GM19099 (cell line): ENCODE measurements around the gene CEBPE.

ENCODE experiments used
- POLR2A ChIP-seq: IDR thresholded peaks from 3 replicates; pipeline ENCODE4 v1.6.1; 2011; ENCODE audit warnings: low read depth; ENCODE audit not compliant: insufficient read length; ENCODE audit errors: extremely low read depth

CEBPE gene

DNA sequence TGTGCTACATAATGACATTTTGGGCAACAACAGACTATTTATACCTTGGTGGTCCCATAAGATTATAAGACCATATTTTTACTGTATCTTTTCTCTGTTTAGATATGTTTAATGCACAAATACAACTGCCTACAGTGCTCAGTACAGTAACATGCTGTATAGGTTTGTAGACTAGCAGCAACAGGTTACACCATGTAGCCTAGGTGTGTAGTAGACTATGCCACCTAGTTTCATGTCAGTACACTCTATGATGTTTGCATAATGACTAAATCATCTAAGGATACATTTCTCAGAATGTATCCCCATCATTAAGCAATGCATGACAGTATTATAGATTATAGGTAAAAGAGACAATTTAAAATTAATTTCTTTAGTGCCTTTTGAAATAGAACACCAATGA, 30.7 kb upstream of the CEBPE start:
- no peak for TF ChIP-seq POLR2A

DNA sequence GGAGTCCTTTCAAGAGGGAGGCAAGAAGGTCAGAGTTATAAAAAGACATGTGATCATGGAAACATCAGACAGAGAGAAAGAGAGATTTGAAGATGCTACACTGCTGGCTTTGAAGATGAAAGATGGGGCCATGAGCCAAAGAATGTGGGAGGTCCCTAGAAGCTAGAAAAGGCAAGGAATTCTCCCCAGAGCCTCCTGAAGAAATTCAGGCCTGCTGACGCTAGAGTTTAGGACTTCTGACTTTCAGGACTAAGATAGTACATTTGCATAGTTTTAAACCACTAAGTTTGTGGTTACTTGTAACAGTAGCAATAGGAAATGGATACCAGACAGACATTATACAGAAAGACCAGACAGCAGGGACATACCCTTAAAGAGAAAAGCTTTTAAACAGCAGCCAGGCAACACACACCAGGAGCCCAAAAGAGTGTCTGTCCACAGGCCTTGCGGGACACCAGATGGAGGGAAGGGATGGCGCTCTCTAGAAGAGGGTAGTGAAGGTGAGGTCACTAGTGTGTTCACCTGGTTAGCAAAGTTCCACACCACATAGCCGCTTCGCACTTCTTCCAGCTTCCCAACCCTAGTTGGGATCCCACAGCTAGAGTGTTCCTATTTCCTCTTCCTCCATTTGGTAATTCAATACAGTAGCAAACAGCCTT, 29.7 kb upstream of the CEBPE start:
- TF ChIP-seq POLR2A = no peak

DNA sequence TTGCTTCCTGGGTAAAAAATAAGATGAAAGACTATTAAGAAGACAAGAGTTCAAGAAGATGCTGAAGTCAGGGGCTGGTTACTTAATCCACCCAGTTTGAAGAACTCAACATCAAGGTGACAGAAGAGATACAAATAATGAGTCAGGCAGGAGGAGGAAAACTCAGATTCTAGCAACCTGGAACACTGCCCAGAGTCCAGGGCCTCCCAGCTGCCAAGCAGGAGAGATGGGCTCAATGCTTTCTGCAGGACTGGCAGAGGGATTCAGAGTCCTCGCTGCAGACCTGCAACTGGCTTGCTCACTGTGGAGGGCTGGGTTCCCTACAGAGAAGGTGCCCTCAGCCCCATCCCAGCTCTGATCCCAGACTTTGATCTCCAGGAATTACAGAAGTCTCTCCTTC, 28.6 kb upstream of the CEBPE start:
- TF ChIP-seq POLR2A = no peak

DNA sequence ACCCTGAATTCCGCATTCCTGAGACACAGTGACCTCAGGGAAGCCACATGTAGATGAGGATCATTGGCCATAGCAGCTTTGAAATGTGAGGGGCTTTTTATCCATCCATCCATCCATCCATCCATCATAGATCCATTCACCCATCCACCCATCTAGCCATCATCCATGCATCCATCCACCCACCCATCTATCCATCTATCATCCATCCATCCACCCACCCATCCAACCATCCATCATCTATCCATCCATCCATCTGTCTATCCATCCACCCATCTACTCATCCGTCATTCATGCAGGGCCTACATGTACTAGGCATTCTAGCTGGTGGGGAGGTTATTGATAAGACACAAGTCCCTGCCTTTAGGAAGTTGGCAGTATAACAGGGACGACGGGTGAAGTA, 27.9 kb upstream of the CEBPE start:
- TF ChIP-seq POLR2A = no peak

DNA sequence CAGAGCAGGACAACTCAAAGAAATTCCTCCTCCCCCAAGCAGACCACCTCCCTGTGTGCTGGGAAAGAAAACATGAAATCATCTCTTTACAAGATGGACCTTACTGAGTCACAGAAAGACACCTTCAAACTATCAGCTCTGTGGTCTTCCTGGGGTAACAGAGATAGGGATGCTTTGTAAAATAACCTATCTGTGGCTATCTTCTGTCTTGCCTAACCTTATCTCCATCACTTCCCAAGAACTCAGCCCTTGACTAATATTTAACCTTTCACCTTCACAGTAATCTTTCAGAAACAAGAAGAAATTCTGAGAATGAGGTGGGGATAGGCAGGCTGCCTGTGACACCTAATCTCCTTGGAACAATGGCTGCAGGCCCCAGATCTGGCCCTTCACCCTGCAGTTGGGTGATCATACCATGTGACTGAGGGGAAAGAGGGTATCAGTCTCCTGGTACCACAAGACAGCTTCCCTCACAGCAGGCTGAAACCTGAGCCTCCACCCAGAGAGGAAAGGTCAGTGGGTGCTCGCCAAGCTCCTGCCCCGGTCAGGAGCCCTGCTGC, 27.4 kb upstream of the CEBPE start:
- no peak for TF ChIP-seq POLR2A

DNA sequence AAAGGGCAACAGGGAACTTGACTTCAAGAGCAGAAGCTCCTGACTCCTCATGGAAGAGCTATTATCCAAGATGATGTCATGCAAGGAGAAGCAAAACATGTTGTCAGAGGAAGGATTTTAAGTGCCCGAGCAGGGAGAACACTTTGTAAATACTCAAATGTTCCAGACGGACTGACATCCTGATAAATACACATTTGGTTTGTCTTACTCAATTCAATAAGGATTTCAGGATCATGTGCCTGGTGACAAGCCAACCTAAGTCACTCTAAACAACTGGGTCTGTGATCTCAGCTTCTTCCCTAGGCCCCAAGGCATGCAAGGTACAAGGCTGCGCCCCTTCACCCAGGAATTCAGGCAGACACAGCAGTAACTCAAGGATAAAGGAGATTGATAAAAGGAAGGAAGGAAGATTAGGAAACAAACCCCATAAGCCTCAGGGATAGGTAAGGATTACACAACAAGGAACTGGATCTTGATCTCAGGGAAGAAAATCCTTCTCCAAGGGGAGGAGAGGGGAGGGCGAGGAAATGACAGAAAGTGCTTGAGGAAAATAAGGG, 26.8 kb upstream of the CEBPE start:
- no peak for TF ChIP-seq POLR2A

DNA sequence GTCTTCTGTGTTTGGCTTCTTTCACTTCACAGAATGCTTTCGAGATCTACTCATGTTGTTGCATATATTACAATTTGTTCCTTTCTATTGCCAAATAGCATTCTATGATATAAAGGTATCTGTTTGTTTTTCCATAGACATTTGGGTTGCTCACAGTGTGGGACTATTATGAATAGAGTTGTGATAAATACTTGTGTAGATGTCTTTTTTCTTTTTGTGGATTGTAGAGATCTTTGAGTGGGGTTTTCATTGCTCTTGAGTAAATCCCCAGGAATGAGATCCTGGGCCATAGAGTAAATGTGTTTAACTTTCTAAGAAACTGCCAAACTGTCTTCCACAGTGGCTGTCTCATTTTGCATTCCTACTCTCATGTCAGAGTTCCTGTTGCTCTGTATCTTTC, 24.9 kb upstream of the CEBPE start:
- no peak for TF ChIP-seq POLR2A

DNA sequence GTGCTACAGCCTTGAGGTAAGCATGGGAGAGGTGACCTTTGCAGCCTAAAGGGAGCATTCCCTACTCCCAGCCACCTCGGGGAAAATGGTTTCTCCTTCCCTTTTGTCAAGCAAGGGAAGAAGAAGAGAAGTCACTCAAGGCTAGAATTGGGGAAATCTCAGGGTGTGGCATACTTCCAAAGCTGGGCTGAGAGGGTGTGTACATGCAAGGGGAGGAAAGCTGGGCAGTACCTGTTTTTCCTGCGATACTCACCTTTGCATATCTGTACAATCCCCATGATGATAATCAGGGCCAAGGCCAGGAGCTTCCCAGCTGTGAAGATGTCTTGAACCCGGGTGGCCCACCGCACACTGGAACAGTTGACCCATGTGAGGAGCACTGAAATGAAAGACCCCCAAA, 23.8 kb upstream of the CEBPE start:
- TF ChIP-seq POLR2A = no peak

DNA sequence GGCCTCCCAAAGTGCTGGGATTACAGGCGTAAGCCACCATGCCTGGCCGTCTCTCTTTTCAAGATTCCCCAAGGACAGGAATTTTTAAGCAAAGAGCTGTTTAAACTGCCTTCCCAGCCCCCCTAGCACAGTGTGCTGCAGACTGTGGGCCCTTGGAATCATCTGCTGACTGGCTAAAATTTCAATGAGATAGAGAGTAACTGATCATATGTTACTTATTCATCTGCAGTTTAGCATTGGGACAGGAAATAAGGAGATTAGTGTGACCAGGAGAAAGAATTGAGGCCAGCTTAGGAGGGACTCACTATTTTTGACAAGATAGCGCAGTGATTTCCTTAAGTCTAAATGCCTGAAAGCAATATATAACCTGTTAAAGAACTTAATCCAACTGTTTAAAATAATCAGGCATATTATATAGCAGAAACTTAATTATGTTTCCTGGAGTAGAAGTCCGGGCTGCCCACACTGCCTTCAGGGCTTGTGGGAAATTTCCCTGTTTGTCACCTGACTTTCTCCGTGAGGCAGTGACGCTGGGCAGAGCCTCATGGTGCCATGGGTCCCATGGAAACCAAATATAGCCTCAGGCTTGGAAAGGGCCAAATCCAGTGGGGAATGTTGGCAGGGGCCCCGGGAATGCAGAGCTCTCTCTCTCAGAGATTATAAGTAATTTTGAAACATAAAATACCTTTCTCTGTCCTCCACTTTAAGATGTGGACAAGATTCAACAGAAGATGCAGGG, 22.8 kb upstream of the CEBPE start:
- TF ChIP-seq POLR2A = no peak

DNA sequence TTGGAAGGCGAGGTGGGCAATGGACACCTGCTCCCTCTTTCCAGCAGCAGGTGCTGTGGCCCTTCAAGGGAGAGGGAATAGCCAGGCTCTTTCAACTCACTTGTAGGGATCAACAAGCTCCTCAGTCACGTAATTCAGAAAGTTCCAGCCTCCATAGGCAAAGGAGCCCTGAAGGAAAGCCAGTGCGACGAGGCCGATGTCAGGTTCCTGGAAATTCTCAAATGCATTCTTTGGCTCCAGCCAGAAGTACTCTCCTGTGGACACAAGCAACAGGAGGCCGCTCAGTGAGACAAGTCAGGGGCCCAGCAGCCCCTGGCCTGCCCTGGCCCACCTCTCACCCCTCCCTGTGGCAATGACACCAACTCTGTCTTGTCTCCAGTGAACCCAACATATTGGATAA, 21.3 kb upstream of the CEBPE start:
- no peak for TF ChIP-seq POLR2A

DNA sequence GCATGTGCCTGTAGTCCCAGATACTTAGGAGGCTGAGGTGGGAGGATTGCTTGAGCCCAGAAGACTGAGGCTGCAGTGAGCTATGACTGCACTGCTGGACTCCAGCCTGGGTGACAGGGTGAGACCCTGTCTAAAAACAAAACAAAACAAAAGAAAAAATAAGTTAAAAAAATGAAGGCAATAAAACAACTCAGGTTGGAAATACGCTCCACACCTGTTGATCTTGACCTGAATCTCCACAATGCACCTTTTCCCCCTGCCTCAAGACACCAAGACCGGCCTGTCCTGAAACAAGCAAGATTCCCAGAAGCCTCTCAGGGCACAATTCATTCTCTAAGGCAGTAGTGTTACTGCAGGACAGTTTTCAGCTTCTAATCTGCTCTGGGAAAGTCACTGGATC, 20.8 kb upstream of the CEBPE start:
- no peak for TF ChIP-seq POLR2A

DNA sequence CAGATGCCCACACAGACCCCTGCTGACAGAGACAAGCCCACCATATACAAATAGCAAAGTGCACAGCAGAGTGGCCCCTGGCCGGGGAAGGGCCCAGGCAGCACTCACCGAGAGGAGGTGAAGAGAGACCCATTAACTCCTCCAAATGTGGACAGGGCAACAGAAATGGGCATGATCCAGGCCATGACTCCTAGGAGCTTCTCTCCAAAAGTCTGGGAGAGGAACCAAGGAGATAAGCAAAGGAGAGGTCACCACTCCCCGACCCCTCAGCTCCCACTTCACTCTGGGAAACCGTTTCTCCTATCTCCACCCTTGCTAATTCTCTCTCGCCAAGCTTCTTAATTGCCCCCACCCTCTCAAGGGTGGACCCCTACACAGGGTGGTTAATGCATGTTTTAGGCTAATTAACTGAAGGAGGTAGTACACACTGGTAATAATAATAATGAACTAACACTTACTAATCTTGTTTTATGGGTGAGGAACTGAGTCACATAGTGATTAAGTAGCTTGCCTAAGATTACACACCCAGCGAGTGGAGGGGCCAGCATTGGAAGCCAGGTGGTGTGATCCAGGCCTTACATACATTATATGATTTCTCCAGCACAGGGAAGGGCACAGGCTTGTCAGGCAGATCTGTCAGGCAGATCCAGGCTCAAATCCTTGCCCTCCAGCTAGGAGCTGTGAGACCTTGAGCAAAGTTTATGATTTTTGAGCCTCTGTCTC, 18.9 kb upstream of the CEBPE start:
- no peak for TF ChIP-seq POLR2A

DNA sequence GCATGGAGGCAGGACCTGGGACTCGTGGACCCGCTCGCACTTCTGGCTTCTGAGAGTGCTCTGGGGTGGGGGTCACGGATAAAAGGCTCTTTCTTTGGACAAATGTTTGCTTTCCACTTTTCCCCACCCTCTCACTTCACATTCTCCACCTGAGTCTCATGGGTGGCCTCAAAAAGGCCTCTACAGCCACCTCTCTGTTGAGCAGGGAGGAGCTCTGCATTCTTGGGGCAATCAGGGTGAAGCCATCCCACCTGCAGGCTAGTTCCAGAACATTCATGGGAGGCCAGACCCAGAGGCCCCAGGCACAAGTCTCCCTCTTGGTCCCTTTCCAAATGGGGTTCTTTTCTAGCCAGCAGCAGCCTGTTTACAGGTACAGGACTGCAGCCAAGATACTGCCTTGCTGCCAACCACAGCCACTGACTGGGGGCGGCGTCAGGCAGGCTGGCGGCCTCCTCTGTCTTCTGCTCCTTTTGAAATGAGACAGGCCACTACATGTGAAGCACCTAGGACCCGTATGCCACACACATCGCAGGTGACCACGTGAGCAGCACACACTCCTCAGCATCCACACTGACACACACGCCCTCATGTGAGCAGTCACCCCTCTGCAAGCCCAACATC, 18.2 kb upstream of the CEBPE start:
- TF ChIP-seq POLR2A = no peak

DNA sequence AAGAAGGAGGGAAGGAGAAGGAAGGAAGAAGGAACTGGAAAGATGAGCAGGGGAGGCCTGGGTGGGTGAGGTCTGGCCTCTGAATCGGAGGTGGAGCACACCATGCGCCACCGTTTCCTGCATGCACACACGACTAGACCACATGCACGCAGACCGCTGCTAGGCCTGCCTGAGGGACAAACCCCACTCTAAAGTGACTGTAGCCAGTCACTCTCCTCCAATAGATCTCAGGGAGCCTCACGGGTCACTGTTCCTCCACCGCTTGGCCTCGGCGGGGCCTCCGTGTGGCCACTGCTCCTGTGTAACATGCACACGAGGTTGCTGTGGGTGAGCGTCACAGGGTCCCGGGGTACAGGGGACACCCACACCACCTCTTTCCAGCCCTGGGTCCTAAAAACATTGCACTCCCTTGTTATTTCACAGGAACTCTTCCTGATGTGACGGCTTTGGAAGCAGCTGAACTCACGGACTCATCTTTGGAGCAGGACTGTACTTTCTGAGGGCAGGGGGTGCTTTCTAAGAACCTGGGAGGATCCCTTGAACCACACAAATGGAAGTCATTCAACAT, 17.6 kb upstream of the CEBPE start:
- no peak for TF ChIP-seq POLR2A

DNA sequence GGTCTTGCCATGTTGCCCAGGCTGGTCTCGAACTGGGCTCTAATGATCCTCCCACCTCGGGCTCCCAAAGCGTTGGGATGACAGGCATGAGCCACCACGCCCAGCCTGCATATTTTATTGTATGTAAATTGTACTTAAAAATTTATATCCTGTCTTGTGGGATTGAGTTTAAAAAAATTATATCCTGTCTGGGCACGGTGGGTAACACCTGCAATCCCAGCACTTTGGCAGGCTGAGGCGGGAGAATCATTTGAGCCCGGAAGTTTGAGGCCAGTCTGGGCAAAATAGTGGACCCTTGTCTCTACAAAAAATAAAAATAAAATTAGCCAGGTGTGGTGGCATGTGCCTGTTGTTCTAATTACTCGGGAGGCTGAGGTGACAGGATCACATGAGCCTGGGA, 13.9 kb upstream of the CEBPE start:
- no peak for TF ChIP-seq POLR2A
